GM15510 (cell line): ENCODE results near the gene FANCD2.

Source experiments
- POLR2A ChIP-seq: IDR thresholded peaks from 3 replicates; pipeline ENCODE4 v1.6.1; 2011; ENCODE audit warnings: borderline replicate concordance; ENCODE audit not compliant: insufficient read length; ENCODE audit errors: extremely low read depth

The FANCD2 gene

GRCh38 chr3:10055097-10055496, 28.9 kb downstream of the FANCD2 start:
- no peak for TF ChIP-seq POLR2A

DNA sequence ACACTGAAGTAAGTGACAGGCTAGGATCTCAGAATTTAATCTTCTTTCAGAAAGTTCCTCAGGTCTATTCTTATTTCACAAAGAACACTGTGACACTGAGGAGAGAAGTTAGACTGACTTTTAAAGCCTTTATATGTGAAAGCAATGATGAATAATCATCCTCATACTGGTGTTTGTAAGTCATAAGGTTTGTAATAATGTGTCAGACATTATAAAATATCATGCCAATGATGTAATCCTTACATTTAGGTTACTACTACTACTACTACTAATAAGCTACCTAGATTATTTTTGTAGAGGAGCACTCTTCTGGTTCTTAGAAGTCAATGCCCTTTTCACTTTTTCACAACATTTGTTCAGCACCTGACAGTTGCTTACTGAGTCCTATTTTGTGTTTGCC, 48.4 kb downstream of the FANCD2 start:
- no peak for TF ChIP-seq POLR2A

DNA sequence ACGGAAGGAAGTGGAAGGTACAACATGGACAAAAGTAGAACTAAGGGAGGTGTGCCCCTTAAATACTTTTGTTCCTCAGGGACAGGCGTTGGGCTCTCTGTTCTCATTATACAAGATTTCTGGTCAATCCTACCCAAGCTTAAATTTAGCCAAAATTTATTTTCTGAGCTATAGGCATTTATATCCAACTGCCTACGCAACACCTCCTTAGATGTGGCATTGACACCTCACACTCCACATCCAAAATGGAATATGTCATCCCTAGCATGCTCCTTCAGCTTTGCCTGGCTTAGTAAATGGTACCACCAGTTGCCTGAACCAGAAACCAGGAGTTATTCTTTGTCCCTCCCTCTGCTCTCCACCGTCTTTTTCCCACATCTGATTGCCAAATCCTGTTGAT, 55.6 kb downstream of the FANCD2 start:
- TF ChIP-seq POLR2A = no peak

DNA sequence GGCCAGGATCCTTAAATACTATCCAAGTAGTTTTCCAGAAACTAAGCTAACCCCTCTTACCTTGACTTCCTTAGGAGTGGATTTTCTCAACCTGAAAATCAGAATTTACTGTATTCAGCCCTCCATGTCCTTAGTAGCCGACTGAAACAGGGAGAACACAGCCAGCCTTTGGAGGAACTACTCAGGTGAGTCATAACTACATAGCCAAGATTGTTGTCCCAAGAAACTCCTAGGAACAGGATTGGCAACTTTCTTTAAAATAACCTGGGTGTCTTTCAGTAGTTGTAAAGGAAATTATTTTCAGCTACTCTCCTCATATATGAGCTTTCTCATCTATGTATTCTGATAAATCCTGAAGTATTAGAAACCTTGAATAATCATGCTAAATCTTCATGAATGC, 59.5 kb downstream of the FANCD2 start:
- TF ChIP-seq POLR2A = no peak

DNA sequence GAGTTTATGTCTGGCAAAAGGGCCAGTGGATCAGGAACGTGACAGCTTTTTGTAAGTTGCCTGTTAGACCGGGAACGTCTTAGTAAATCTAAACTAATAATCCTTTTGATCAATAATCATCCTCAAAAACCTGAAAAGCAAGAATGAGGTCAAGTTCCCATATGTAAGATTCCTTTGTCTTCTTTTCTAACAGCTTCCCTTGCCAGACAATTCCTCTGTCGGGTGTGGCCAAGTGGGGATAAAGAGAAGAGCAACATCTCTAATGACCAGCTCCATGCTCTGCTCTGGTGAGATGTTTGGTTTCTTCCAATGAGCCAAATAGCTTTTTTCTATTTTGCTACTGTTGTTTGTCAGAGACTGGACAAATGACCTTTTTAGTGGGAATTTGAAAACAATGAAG, 62.0 kb downstream of the FANCD2 start:
- TF ChIP-seq POLR2A = no peak

DNA sequence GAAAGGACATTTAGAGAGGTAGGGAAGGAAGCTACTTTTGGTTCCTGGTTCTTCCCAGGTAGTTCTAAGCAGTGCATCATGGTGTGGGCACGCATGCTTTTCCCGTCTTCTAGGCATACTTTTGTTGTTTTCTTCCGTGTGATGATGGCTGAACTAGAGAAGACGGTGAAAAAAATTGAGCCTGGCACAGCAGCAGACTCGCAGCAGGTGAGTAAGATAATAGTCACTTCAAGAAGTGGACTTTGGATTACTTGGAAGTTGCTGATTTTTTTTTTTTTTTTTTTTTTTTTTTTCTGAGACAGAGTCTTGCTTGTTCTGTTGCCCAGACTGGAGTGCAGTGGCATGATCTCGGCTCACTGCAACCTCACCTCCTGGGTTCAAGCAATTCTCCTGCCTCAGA, 63.9 kb downstream of the FANCD2 start:
- no peak for TF ChIP-seq POLR2A

DNA sequence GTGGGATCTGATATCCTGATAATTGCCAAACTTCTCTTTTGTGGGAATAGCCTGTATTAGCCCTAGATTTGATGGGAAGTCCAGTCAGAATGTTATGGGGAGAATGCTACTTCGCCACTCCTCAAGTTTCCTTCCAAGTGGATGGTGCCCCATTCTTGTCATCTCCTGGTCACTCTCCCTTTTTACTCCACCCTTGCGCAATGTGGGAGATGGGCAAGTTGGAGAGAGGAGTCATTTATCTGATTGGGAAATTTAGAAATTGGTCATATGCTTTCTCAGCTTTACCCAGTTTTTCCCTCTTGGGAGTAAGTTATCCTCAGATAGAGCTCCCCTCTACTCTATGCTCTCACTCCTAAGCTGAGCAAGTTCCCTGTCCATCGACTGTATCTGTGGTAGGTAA, 67.4 kb downstream of the FANCD2 start:
- TF ChIP-seq POLR2A = no peak

DNA sequence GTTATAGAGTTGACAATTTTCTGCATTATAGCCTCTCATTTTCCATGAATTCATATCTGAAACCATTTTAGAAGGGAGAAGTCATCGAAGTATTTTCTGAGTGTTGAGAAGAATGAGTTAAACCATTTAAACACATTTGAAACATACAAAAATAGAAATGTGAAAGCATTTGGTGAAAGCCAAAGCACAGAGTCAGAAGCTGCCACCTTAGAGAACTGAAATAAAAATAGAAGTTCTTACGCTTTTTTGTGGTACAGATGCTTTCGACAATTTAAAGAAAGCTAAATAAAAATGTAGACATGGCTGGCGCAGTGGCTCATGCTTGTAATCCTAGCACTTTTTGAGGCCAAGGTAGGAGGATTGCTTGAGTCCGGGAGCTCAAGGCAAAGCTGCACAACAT, 72.8 kb downstream of the FANCD2 start:
- no peak for TF ChIP-seq POLR2A

GRCh38 chr3:10106919-10107318, 80.7 kb downstream of the FANCD2 start:
- no peak for TF ChIP-seq POLR2A

DNA sequence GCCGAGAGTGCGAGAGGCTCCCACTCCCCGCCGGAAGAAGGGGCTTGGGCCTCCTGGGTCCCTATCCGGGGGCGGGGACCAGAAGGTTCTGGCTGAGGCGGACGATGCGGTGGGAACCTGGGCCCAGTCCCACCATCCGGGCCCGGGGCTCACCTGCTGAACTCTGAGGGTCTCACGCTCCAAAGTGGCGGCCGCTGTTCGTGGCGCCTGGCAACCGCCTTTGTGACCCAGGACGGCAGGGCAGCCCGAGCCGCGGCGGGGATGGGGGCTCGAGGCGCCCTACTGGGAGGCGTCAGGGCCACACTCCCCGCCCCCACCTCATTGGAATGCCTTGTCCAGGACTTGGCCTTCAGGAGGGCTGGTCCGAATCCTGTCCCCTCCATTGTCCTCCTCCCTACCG, 81.9 kb downstream of the FANCD2 start, which contains the start of gene FANCD2OS:
Gene FANCD2OS (minus strand): TSS at position 165 of the 400 bp plus-strand sequence. CDS start 3,481 bp downstream, outside the sequence.
- TF ChIP-seq POLR2A = no peak

DNA sequence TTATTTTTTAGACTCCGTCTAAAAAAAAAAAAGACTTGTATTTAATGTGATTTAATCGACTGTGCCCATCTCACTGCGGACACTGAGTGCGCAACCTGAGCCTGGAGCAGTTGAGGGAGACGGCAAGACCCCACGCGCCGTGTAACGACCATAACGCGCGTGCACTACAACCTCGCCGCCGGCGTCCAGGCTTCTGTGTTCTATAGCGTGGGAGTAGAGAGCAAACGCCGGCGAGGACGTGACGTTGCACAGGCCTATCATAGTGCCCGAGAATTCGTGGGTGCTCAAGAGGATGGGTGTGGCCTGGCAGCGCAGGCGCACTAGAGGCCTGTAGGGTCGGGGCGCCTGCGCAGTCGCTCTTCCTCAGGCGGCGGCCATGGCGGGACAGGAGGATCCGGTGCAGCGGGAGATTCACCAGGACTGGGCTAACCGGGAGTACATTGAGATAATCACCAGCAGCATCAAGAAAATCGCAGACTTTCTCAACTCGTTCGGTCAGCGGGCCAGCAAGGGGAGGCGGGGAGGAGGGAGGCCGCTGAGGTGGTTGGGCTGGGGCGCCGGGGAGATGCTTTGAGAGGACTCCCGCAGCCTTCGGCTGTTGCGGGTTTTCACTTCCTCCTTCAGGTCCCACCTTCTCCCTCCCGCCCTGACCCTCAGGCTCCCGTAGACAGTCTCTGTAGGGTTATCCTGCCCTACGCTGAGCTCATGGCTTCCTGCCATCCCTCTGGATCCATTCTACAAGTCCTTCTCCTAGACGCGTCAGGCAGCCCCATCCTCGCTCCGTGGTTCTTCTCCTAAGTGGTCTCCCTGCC, 89.3 kb downstream of the FANCD2 start, which contains the start of gene BRK1:
Gene BRK1 (plus strand): TSS at position 350 of the 812 bp plus-strand sequence. CDS start 27 bp downstream, at position 377.
- TF ChIP-seq POLR2A = peak; percentile 97

- no peak for TF ChIP-seq POLR2A
Measured at GRCh38 chr3:10116138-10116460, 89.9 kb downstream of the FANCD2 start.

DNA sequence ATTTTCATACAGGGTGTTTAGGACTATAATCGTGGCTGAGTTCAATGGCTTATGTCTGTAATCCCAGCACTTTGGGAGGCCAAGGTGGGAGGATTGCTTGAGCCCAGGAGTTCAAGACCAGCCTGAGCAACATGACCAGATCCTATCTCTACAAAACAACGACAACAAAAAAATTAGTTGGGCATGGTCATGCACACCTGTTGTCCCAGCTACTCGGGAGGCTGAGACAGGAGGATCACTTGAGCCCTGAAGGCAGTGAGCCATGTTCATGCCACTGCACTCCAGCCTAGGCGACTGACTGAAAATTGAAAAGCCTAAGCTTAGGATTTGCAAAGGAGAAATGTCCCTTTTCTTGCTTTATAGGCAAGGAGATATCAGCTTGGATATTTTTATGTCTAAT, 90.7 kb downstream of the FANCD2 start:
- TF ChIP-seq POLR2A = no peak

DNA sequence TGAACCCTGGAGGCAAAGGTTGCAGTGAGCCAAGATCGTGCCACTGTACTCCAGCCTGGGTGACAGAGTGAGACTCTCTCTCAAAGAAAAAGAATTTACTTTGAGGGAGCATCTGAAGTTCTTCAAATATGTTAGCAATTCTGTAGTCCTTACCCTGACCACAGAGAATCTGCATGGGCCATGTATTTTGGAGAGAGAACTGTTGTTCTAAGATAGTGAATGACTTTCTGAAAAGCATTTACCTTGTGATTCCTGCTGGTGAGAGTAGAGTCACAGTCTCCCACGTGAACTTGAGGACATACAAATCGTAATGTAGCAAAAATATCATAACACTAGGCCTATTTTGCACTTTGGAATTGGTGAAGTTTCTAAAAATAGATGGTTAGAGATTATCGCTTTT, 93.1 kb downstream of the FANCD2 start:
- no peak for TF ChIP-seq POLR2A

- no peak for TF ChIP-seq POLR2A
Measured at GRCh38 chr3:10121064-10121463, 94.8 kb downstream of the FANCD2 start.

GRCh38 chr3:10122724-10123123, 96.5 kb downstream of the FANCD2 start:
- TF ChIP-seq POLR2A = no peak
